OCI-LY3 (cell line): ENCODE data around the gene CACNA2D2.

Experiments used
- H2AFZ ChIP-seq: fragments of 200-600, 300-600 bp; shearing (Covaris generic); 2 replicates; pipeline ENCODE4 v1.6.0; 2014; ENCODE audit warnings: antibody characterized with exemption, low read depth, low read length
- H3K27ac ChIP-seq: fragments of 200-600, 300-600 bp; sonication (generic); 2 replicates; pipeline ENCODE4 v1.5.1; 2014; ENCODE audit warnings: mild to moderate bottlenecking, low read length, moderate library complexity, mixed read lengths
- H3K27me3 ChIP-seq: fragments of 200-600, 300-600 bp; sonication (generic); 2 replicates; pipeline ENCODE4 v1.6.1; 2014; ENCODE audit warnings: low read depth, low read length, mixed read lengths
- H3K36me3 ChIP-seq: fragments of 200-600, 300-600 bp; sonication (generic); replicated peaks from 2 replicates; pipeline ENCODE3; 2014; ENCODE audit warnings: low read depth, low read length, mixed read lengths
- H3K4me1 ChIP-seq: fragments of 300-600, 200-600 bp; sonication (generic); 2 replicates; pipeline ENCODE4 v1.6.1; 2014; ENCODE audit warnings: low read length, mixed read lengths
- H3K4me2 ChIP-seq: fragments of 200-600, 300-600 bp; sonication (generic); 2 replicates; pipeline ENCODE4 v1.6.1; 2014; ENCODE audit warnings: low read length, mixed read lengths
- H3K4me3 ChIP-seq: fragments of 300-600, 200-600 bp; sonication (generic); 2 replicates; pipeline ENCODE4 v1.5.1; 2014; ENCODE audit warnings: antibody characterized with exemption, mild to moderate bottlenecking, low read length, moderate library complexity
- H3K79me2 ChIP-seq: fragments of 300-600, 200-600 bp; shearing (Covaris generic); 2 replicates; pipeline ENCODE4 v1.6.1; 2014; ENCODE audit warnings: mild to moderate bottlenecking, low read length, mixed read lengths
- H3K9ac ChIP-seq: fragments of 300-600, 200-600 bp; shearing (Covaris generic); 2 replicates; pipeline ENCODE4 v1.6.0; 2014; ENCODE audit warnings: mild to moderate bottlenecking, low read length, moderate library complexity
- H3K9me3 ChIP-seq: fragments of 200-600, 300-600 bp; shearing (Covaris generic); 2 replicates; pipeline ENCODE4 v1.6.1; 2014; ENCODE audit warnings: low read length, mixed read lengths; ENCODE audit not compliant: insufficient read depth
- H4K20me1 ChIP-seq: fragments of 200-600, 300-600 bp; sonication (generic); 2 replicates; pipeline ENCODE4 v1.6.1; 2016; ENCODE audit warnings: low read length, mixed read lengths; ENCODE audit not compliant: insufficient read depth
- EZH2phosphoT487 ChIP-seq: fragments of 200-600 bp; shearing (Covaris generic); IDR thresholded peaks from 2 replicates; pipeline ENCODE4 v1.6.1; 2018; ENCODE audit warnings: antibody characterized with exemption, mixed run types, low read depth
- TF ChIP-seq, protein P1 (sequence below): fragments of 200-600, 300-600 bp; sonication (generic); IDR thresholded peaks from 2 replicates; pipeline ENCODE4 v1.5.1; 2014; ENCODE audit warnings: antibody characterized with exemption, low read length, low read depth

Gene CACNA2D2

DNA sequence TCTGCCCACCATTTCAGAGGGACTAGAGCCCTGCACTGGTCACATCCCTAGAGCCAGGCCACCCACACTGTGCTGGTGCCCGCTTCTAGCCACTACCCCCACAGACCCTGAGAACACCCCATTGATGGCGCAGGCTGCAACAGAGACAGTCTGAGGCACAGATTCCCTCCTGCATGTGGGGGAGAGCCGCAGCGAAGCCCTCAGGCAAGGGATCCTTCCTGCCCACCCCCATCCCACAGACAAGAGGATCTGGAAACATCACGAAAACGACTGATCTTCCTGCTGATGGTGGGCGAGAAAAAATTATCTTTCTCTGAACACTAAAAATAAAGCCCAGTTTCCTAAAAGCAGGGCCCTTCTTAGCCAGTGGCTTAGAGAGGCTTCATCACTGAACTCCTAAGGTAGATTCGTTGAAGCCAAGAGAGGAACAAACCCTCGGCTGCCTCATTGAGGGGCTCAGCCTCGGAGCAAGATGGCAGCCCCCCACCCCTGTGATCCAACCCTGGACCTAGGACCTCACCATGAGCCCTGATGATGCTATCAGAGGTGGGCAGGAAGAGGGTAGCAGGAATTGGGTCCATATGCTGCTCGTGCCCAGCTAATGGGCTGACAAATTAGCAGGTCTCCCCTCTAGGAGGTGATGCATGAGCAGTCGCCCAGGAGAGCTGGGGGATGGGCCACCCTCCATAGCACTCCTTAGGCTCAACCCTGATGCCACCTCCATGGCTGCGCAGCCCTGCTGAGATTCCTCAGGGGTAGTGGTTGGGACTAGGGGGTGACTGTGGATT is 54.5 kb downstream of the CACNA2D2 start:
- H4K20me1 ChIP-seq = no peaks in the 10 kb centered on the region
- H3K79me2 ChIP-seq = no peaks in the 10 kb centered on the region
- TF ChIP-seq, protein P1, sequence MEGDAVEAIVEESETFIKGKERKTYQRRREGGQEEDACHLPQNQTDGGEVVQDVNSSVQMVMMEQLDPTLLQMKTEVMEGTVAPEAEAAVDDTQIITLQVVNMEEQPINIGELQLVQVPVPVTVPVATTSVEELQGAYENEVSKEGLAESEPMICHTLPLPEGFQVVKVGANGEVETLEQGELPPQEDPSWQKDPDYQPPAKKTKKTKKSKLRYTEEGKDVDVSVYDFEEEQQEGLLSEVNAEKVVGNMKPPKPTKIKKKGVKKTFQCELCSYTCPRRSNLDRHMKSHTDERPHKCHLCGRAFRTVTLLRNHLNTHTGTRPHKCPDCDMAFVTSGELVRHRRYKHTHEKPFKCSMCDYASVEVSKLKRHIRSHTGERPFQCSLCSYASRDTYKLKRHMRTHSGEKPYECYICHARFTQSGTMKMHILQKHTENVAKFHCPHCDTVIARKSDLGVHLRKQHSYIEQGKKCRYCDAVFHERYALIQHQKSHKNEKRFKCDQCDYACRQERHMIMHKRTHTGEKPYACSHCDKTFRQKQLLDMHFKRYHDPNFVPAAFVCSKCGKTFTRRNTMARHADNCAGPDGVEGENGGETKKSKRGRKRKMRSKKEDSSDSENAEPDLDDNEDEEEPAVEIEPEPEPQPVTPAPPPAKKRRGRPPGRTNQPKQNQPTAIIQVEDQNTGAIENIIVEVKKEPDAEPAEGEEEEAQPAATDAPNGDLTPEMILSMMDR = no peak
- no peak for TF ChIP-seq EZH2phosphoT487
- H3K36me3 ChIP-seq = no peaks in the 10 kb centered on the region
- H3K4me3 ChIP-seq = no peak overlapping the region
- H3K9me3 ChIP-seq = no peaks in the 10 kb centered on the region
- no peak overlapping the region for H3K27ac ChIP-seq
- no peaks in the 10 kb centered on the region for H3K4me1 ChIP-seq
- H2AFZ ChIP-seq = no peak overlapping the region
- 0 out of 2 replicates have a peak, but pooled peaks cover 5% of the 10 kb centered on the region for H3K27me3 ChIP-seq
- no peak overlapping the region for H3K9ac ChIP-seq
- H3K4me2 ChIP-seq = no peak overlapping the region

DNA sequence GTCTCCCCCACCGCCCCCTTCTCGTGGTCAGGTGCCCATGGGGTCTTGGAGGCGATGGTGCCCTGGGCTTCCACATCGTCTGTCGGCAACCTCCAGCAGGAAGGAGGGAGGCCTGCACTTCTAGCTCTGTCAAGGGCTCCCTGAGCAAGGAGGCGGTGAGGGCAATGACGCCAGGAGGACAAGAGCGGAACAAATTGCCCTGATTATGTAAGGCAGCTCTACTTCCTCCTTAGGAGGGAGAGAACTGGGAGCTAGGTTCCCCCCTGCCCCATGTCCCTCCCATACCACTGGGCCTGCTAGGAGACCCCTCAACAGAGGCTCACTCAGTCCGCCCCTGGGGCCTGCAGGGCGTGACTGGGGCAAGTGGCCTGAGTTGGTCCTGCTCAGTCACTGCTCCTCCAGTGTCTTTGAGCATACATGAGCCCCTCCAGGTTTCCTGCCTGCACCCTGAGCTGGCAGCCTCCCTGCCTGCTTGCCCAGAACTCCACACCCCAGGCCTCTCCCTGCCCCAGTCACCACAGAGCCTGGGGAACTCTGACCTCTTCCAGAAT is 56.1 kb downstream of the CACNA2D2 start:
- H3K79me2 ChIP-seq = no peaks in the 10 kb centered on the region
- no peak overlapping the region for H3K4me2 ChIP-seq
- H3K27me3 ChIP-seq = 0 out of 2 replicates have a peak, but pooled peaks cover 6% of the 10 kb centered on the region
- no peak overlapping the region for H3K9ac ChIP-seq
- H3K36me3 ChIP-seq = no peaks in the 10 kb centered on the region
- H3K4me1 ChIP-seq = no peaks in the 10 kb centered on the region
- no peak overlapping the region for H2AFZ ChIP-seq
- no peaks in the 10 kb centered on the region for H4K20me1 ChIP-seq
- H3K4me3 ChIP-seq = no peak overlapping the region
- TF ChIP-seq EZH2phosphoT487 = no peak
- TF ChIP-seq, protein P1 = no peak
- H3K9me3 ChIP-seq = no peaks in the 10 kb centered on the region
- no peak overlapping the region for H3K27ac ChIP-seq

DNA sequence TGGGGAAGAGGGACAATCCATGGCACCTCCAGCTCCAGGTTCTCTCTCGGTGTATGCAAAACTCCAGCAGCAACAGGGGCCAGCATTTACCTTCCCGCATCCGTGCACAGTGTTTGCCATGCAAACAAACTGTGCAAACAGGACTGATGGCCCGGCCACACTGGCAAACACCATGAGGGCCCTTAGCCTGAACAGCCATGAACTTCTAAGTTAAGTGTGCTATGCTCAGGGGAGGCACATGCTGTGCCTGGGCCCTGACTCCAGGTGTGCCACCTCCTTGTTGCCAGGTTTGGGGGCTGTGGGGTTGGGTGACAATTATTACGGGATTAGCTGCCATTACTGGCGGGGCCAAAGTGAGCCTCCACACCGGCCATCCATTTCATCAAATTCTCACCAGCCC is 57.5 kb downstream of the CACNA2D2 start:
- TF ChIP-seq, protein P1 = no peak
- TF ChIP-seq EZH2phosphoT487 = no peak
- H3K79me2 ChIP-seq = no peaks in the 10 kb centered on the region
- no peaks in the 10 kb centered on the region for H3K4me1 ChIP-seq
- H3K27me3 ChIP-seq = 0 out of 2 replicates have a peak, but pooled peaks cover 6% of the 10 kb centered on the region
- H4K20me1 ChIP-seq = no peaks in the 10 kb centered on the region
- no peak overlapping the region for H3K4me3 ChIP-seq
- no peak overlapping the region for H3K9ac ChIP-seq
- H3K9me3 ChIP-seq = no peaks in the 10 kb centered on the region
- H3K4me2 ChIP-seq = no peak overlapping the region
- no peaks in the 10 kb centered on the region for H3K36me3 ChIP-seq
- H2AFZ ChIP-seq = no peak overlapping the region
- no peak overlapping the region for H3K27ac ChIP-seq

DNA sequence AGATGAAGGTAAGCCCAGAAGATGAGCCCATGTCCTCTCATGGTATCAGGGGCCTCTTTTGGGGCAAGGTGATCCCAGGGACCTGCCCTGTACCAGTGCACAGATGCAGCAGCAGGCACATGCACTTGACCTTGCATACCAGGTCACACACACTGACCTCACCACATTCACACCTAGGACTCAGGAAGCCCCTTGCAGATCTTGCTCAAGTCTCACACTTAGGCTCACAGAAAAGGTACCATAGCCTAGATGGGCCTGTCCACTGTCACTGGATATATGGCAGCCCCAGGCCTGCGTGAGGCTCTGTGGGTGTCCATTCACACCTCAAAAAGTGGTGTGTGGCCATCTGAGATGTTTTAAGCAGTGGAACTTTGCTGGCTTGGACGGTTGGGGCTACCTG is 58.7 kb downstream of the CACNA2D2 start:
- no peak overlapping the region for H3K4me2 ChIP-seq
- no peak overlapping the region for H3K9ac ChIP-seq
- H3K27me3 ChIP-seq = 0 out of 2 replicates have a peak, but pooled peaks cover 6% of the 10 kb centered on the region
- no peaks in the 10 kb centered on the region for H3K79me2 ChIP-seq
- H3K27ac ChIP-seq = no peak overlapping the region
- H2AFZ ChIP-seq = no peak overlapping the region
- no peaks in the 10 kb centered on the region for H3K9me3 ChIP-seq
- TF ChIP-seq EZH2phosphoT487 = no peak
- TF ChIP-seq, protein P1 = no peak
- no peak overlapping the region for H3K4me3 ChIP-seq
- no peaks in the 10 kb centered on the region for H3K36me3 ChIP-seq
- no peaks in the 10 kb centered on the region for H4K20me1 ChIP-seq
- H3K4me1 ChIP-seq = no peaks in the 10 kb centered on the region
